GM23338 (cell line): ENCODE results near the gene POU2AF3. TPM values are rescaled to one million over a fixed set of nuclear protein-coding genes. Genes with fewer than 3 reads are reported as not detected.

Experiments
- ATAC-seq: fragments of 200-7000 bp; cut with Tn5 transposase; 3 replicates; pipeline ENCODE4 v1.9.1; 2020
- DNase-seq: peaks from one replicate; pipeline ENCODE4 v3.0.0-alpha.2; 2015; ENCODE audit warnings: low spot score
- H2AFZ ChIP-seq: fragments of 200-600 bp; sonication (generic); 2 replicates; pipeline ENCODE4 v1.8.0; 2016; ENCODE audit warnings: antibody characterized with exemption, mild to moderate bottlenecking, moderate library complexity
- H3F3A ChIP-seq: fragments of 200-600 bp; sonication (generic); replicated peaks from 2 replicates; pipeline ENCODE4 v1.8.0; 2017; ENCODE audit warnings: antibody characterized with exemption, mixed run types, low read depth
- H3K27ac ChIP-seq: fragments of 200-600 bp; sonication (generic); 2 replicates; pipeline ENCODE4 v1.6.1; 2016; ENCODE audit warnings: low read depth
- H3K27me3 ChIP-seq: fragments of 200-600 bp; sonication (generic); 2 replicates; pipeline ENCODE4 v1.8.0; 2016; ENCODE audit warnings: mild to moderate bottlenecking, mixed run types, moderate library complexity; ENCODE audit not compliant: insufficient read depth
- H3K36me3 ChIP-seq: fragments of 200-600 bp; sonication (generic); 2 replicates; pipeline ENCODE4 v1.8.0; 2016; ENCODE audit warnings: mild to moderate bottlenecking; ENCODE audit not compliant: insufficient read depth
- H3K4me1 ChIP-seq: fragments of 200-600 bp; sonication (generic); 2 replicates; pipeline ENCODE4 v1.8.0; 2016; ENCODE audit warnings: mild to moderate bottlenecking, moderate library complexity; ENCODE audit not compliant: insufficient read depth
- H3K4me2 ChIP-seq: fragments of 200-600 bp; sonication (generic); 2 replicates; pipeline ENCODE4 v1.7.1; 2017; ENCODE audit warnings: mixed run types
- H3K4me3 ChIP-seq: fragments of 200-600 bp; sonication (generic); 2 replicates; pipeline ENCODE4 v1.6.1; 2016; ENCODE audit warnings: mixed run types
- H3K79me2 ChIP-seq: fragments of 200-600 bp; sonication (generic); replicated peaks from 2 replicates; pipeline ENCODE4 v1.8.0; 2017; ENCODE audit warnings: mild to moderate bottlenecking; ENCODE audit not compliant: insufficient read depth
- H3K9me2 ChIP-seq: fragments of 200-600 bp; sonication (generic); 2 replicates; pipeline ENCODE4 v1.8.0; 2017; ENCODE audit not compliant: insufficient read depth
- H4K20me1 ChIP-seq: fragments of 200-600 bp; sonication (generic); replicated peaks from 2 replicates; pipeline ENCODE4 v1.8.0; 2017; ENCODE audit warnings: mild to moderate bottlenecking; ENCODE audit not compliant: insufficient read depth
- H3K27ac Mint-ChIP-seq: 2 replicates; pipeline ENCODE4 v1.8.0; 2020; ENCODE audit warnings: inconsistent platforms, mild to moderate bottlenecking, moderate library complexity, mixed read lengths
- H3K27me3 Mint-ChIP-seq: 3 replicates; pipeline ENCODE4 v1.8.0; 2022; ENCODE audit warnings: low read depth, mild to moderate bottlenecking, moderate library complexity, mixed read lengths, inconsistent platforms; ENCODE audit not compliant: insufficient read depth, poor library complexity
- H3K36me3 Mint-ChIP-seq: 3 replicates; pipeline ENCODE4 v1.8.0; 2021; ENCODE audit warnings: low read depth, mild to moderate bottlenecking, inconsistent platforms, moderate library complexity, mixed read lengths
- H3K4me1 Mint-ChIP-seq: 3 replicates; pipeline ENCODE4 v1.8.0; 2020; ENCODE audit warnings: mild to moderate bottlenecking, inconsistent platforms, mixed read lengths
- H3K4me3 Mint-ChIP-seq: 3 replicates; pipeline ENCODE4 v1.8.0; 2021; ENCODE audit warnings: moderate library complexity, mild to moderate bottlenecking, inconsistent platforms, mixed read lengths
- H3K9me3 Mint-ChIP-seq: 3 replicates; pipeline ENCODE4 v1.8.0; 2020; ENCODE audit warnings: moderate library complexity, mild to moderate bottlenecking, inconsistent platforms, mixed read lengths
- CREB1 ChIP-seq: fragments of 250-450 bp; sonication (Bioruptor Pico); IDR thresholded peaks from 2 replicates; pipeline ENCODE4 v1.5.0; 2020; ENCODE audit warnings: low read depth, mild to moderate bottlenecking, moderate library complexity
- EZH2phosphoT487 ChIP-seq: fragments of 200-600 bp; sonication (generic); IDR thresholded peaks from one replicate; pipeline ENCODE4 v1.8.1; 2018; ENCODE audit warnings: antibody characterized with exemption; ENCODE audit not compliant: unreplicated experiment
- NANOG ChIP-seq: IDR thresholded peaks from 2 replicates; pipeline ENCODE4 v1.6.1; 2016; ENCODE audit warnings: antibody characterized with exemption, borderline replicate concordance
- POLR2AphosphoS5 ChIP-seq: IDR thresholded peaks from 2 replicates; pipeline ENCODE4 v1.6.1; 2016; ENCODE audit warnings: antibody characterized with exemption, low read depth
- STAT1 ChIP-seq: IDR thresholded peaks from one replicate; pipeline ENCODE4 v1.6.1; 2016; ENCODE audit warnings: antibody characterized with exemption; ENCODE audit not compliant: unreplicated experiment
- polyA plus RNA-seq: library from polyadenylated mRNA; unstranded; fragments of >200 nt; fragmentation: Nextera tagmentation; extraction: Ambion mirVana; gene quantifications from 2 replicates; pipeline ENCODE4 v1.2.1, GENCODE V29; 2016
- total RNA-seq: library from RNA; depleted of rRNA; stranded (reverse); fragments of >200 nt; shearing (Covaris generic); gene quantifications from 2 replicates; pipeline ENCODE4 v1.2.3, GENCODE V29; 2014
- TF ChIP-seq, protein P1 (sequence below): fragments of 250-450 bp; sonication (Bioruptor Pico); IDR thresholded peaks from 2 replicates; pipeline ENCODE4 v1.5.0; 2020; ENCODE audit warnings: mild to moderate bottlenecking, moderate library complexity

POU2AF3 gene
- total and polyA plus RNA-seq, 2 experiments from 2014 or later = 2.7 to 3.4 TPM

DNA sequence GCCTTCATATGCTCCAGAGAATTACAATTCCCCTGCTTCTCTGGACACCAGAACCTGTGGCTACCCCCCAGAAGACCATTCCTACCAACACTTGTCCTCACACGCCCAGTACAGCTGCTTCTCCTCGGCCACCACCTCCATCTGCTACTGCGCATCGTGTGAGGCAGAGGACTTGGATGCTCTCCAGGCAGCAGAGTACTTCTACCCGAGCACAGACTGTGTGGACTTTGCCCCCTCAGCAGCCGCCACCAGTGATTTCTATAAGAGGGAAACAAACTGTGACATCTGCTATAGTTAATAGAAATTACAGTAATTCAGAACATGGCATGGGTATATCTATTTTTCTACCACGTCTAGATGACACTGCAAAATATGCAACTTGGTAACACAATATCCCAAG lies 9.8 kb downstream of the POU2AF3 start:
- H3K4me3 ChIP-seq = no peak overlapping the region
- H3K4me1 ChIP-seq = peaks cover 3% of the 10 kb centered on the region
- H3K36me3 Mint-ChIP-seq = no peaks in the 10 kb centered on the region
- no peak overlapping the region for H3K4me3 Mint-ChIP-seq
- DNase-seq = no peak
- TF ChIP-seq, protein P1, sequence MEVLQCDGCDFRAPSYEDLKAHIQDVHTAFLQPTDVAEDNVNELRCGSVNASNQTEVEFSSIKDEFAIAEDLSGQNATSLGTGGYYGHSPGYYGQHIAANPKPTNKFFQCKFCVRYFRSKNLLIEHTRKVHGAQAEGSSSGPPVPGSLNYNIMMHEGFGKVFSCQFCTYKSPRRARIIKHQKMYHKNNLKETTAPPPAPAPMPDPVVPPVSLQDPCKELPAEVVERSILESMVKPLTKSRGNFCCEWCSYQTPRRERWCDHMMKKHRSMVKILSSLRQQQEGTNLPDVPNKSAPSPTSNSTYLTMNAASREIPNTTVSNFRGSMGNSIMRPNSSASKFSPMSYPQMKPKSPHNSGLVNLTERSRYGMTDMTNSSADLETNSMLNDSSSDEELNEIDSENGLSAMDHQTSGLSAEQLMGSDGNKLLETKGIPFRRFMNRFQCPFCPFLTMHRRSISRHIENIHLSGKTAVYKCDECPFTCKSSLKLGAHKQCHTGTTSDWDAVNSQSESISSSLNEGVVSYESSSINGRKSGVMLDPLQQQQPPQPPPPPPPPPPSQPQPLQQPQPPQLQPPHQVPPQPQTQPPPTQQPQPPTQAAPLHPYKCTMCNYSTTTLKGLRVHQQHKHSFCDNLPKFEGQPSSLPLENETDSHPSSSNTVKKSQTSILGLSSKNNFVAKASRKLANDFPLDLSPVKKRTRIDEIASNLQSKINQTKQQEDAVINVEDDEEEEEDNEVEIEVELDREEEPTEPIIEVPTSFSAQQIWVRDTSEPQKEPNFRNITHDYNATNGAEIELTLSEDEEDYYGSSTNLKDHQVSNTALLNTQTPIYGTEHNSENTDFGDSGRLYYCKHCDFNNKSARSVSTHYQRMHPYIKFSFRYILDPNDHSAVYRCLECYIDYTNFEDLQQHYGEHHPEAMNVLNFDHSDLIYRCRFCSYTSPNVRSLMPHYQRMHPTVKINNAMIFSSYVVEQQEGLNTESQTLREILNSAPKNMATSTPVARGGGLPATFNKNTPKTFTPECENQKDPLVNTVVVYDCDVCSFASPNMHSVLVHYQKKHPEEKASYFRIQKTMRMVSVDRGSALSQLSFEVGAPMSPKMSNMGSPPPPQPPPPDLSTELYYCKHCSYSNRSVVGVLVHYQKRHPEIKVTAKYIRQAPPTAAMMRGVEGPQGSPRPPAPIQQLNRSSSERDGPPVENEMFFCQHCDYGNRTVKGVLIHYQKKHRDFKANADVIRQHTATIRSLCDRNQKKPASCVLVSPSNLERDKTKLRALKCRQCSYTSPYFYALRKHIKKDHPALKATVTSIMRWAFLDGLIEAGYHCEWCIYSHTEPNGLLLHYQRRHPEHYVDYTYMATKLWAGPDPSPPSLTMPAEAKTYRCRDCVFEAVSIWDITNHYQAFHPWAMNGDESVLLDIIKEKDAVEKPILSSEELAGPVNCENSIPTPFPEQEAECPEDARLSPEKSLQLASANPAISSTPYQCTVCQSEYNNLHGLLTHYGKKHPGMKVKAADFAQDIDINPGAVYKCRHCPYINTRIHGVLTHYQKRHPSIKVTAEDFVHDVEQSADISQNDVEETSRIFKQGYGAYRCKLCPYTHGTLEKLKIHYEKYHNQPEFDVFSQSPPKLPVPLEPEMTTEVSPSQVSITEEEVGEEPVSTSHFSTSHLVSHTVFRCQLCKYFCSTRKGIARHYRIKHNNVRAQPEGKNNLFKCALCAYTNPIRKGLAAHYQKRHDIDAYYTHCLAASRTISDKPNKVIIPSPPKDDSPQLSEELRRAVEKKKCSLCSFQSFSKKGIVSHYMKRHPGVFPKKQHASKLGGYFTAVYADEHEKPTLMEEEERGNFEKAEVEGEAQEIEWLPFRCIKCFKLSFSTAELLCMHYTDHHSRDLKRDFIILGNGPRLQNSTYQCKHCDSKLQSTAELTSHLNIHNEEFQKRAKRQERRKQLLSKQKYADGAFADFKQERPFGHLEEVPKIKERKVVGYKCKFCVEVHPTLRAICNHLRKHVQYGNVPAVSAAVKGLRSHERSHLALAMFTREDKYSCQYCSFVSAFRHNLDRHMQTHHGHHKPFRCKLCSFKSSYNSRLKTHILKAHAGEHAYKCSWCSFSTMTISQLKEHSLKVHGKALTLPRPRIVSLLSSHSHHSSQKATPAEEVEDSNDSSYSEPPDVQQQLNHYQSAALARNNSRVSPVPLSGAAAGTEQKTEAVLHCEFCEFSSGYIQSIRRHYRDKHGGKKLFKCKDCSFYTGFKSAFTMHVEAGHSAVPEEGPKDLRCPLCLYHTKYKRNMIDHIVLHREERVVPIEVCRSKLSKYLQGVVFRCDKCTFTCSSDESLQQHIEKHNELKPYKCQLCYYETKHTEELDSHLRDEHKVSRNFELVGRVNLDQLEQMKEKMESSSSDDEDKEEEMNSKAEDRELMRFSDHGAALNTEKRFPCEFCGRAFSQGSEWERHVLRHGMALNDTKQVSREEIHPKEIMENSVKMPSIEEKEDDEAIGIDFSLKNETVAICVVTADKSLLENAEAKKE (CRISPR knock-in tag) = no peak
- no peak for TF ChIP-seq STAT1
- no peak for TF ChIP-seq POLR2AphosphoS5
- no peak for TF ChIP-seq NANOG
- no peak for ATAC-seq
- H3K4me2 ChIP-seq = no peak overlapping the region
- no peaks in the 10 kb centered on the region for H4K20me1 ChIP-seq
- H3K27me3 Mint-ChIP-seq = peaks cover 4% of the 10 kb centered on the region
- no peak overlapping the region for H2AFZ ChIP-seq
- no peak overlapping the region for H3K27ac ChIP-seq
- no peaks in the 10 kb centered on the region for H3K79me2 ChIP-seq
- H3F3A ChIP-seq = no peaks in the 10 kb centered on the region
- H3K36me3 ChIP-seq = no peaks in the 10 kb centered on the region
- H3K9me2 ChIP-seq = no peaks in the 10 kb centered on the region
- no peak overlapping the region for H3K27ac Mint-ChIP-seq
- H3K27me3 ChIP-seq = no peaks in the 10 kb centered on the region
- peaks cover 12% of the 10 kb centered on the region; the same call in 2 of the 3 replicates for H3K4me1 Mint-ChIP-seq
- no peaks in the 10 kb centered on the region for H3K9me3 Mint-ChIP-seq

DNA sequence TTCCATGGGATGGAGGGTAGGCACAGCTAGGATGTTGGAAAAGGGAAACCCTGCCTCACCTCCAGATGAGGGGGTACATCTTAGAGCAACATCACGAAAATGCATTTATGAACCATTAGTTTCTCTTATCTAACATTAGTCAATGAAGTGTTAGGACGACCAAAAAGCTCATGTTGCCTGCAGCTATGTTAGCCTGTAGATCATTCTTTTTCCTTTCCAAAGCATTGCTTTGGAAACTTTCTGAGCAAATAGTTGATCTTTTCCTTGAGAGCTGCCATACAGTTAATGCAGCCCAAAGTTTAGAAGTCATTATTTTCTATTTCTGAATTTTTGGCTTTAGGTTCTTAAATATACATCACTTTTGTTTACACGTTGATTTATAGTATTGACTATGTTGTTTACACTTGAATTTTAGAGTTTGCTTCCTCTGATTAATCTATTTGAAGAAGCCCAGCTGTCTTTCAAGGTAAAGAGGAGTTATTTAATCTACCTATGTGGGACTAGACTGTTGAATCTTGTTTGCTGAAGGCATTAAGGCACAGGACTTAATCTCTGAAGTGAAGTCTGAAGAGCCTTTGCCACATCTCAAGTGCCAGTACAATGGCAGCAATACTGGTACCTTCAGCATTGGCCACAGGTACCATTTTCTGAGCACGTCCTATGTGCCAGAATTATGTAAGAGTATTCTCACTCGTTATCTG lies 11.0 kb downstream of the POU2AF3 start:
- no peak overlapping the region for H2AFZ ChIP-seq
- H3K4me3 ChIP-seq = no peak overlapping the region
- Mint-ChIP-seq H3K27me3 (peaks cover 1% of the 10 kb centered on the region), H3K27ac (no peak overlapping the region), H3K36me3 (no peaks in the 10 kb centered on the region), H3K9me3 (no peaks in the 10 kb centered on the region), H3K4me1 (peaks cover 7% of the 10 kb centered on the region; the same call in 2 of the 3 replicates), H3K4me3 (no peak overlapping the region)
- no peaks in the 10 kb centered on the region for H3K79me2 ChIP-seq
- H4K20me1 ChIP-seq = no peaks in the 10 kb centered on the region
- ATAC-seq (no peak), DNase-seq (no peak)
- H3K27ac ChIP-seq = no peak overlapping the region
- no peaks in the 10 kb centered on the region for H3K9me2 ChIP-seq
- H3K27me3 ChIP-seq = no peaks in the 10 kb centered on the region
- H3K4me1 ChIP-seq = no peaks in the 10 kb centered on the region
- H3F3A ChIP-seq = no peaks in the 10 kb centered on the region
- H3K4me2 ChIP-seq = no peak overlapping the region
- H3K36me3 ChIP-seq = no peaks in the 10 kb centered on the region
- TF ChIP-seq, protein P1 (CRISPR knock-in tag) = no peak
- no peak for TF ChIP-seq NANOG
- no peak for TF ChIP-seq CREB1 (CRISPR knock-in tag)
- no peak for TF ChIP-seq EZH2phosphoT487
